Measurements from ENCODE around the gene USB1.

GRCh38 chr16:58049232-58050185, 48.3 kb downstream of the USB1 start:
- no peak for TF ChIP-seq POLR2A (IDR thresholded peaks at IDR 0.05)
- no peak for TF ChIP-seq CTCF (IDR thresholded peaks at IDR 0.05)
- TF ChIP-seq POLR2AphosphoS5 (IDR thresholded peaks at IDR 0.05; ENCODE audit: insufficient read depth in 1 of 2, low read depth in 1 of 2) = no peak

Measured in vagina (tissue), 2 donors.